ENCODE data around the gene CORO6.

Gene CORO6

DNA sequence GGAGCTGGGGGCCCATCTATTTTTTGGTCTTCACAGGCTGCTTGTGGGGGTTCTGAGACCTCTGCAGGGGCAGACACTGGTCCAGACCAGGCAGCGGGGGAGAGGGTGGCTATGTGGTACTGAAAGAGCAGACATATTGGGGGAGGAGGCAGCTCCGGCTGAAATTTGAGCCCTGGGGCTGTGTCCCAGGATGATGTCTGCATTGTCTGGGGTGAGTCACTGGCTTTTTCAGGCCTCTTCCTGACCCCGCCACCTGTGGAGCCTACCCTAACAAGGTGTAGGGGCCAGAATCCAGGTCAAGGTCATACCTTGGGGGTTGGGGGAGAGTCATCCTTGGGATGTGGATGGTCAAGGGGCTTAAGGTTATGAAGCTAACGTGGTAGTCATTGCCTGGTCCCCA, 2.4 kb downstream of the CORO6 start:
- Histone ChIP-seq H3K36me3 (ENCODE audit: insufficient read depth, low read length) (no peaks in the 10 kb centered on the region), H3K9me2 (replicated peaks; ENCODE audit: low read depth, low read length) (no peaks in the 10 kb centered on the region), H3K79me2 (ENCODE audit: insufficient read depth, low read length) (no peaks in the 10 kb centered on the region), H3K4me3 (ENCODE audit: low read length, poor library complexity, severe bottlenecking) (no peak overlapping the region), H3K4me2 (ENCODE audit: low read depth, low read length, poor library complexity, severe bottlenecking) (no peak overlapping the region), H3K9ac (ENCODE audit: low read depth, low read length, poor library complexity, severe bottlenecking) (no peak overlapping the region), H3K9me3 (ENCODE audit: insufficient read depth, low read depth, low read length) (no peaks in the 10 kb centered on the region), H3K27me3 (ENCODE audit: insufficient read depth, low read length, poor library complexity, severe bottlenecking) (no peaks in the 10 kb centered on the region), H3F3A (ENCODE audit: low read depth) (no peaks in the 10 kb centered on the region), H2AFZ (ENCODE audit: low read length) (no peak overlapping the region), H3K4me1 (ENCODE audit: insufficient read depth, low read length, poor library complexity, severe bottlenecking) (peaks cover 10% of the 10 kb centered on the region), H4K20me1 (ENCODE audit: insufficient read depth, low read length, poor library complexity, severe bottlenecking) (no peaks in the 10 kb centered on the region)
- TF ChIP-seq, protein P1, sequence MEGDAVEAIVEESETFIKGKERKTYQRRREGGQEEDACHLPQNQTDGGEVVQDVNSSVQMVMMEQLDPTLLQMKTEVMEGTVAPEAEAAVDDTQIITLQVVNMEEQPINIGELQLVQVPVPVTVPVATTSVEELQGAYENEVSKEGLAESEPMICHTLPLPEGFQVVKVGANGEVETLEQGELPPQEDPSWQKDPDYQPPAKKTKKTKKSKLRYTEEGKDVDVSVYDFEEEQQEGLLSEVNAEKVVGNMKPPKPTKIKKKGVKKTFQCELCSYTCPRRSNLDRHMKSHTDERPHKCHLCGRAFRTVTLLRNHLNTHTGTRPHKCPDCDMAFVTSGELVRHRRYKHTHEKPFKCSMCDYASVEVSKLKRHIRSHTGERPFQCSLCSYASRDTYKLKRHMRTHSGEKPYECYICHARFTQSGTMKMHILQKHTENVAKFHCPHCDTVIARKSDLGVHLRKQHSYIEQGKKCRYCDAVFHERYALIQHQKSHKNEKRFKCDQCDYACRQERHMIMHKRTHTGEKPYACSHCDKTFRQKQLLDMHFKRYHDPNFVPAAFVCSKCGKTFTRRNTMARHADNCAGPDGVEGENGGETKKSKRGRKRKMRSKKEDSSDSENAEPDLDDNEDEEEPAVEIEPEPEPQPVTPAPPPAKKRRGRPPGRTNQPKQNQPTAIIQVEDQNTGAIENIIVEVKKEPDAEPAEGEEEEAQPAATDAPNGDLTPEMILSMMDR (conservative IDR thresholded peaks at IDR 0.05; ENCODE audit: low read length), result no peak
- no peak for TF ChIP-seq EZH2phosphoT487 (IDR thresholded peaks at IDR 0.05; ENCODE audit: borderline replicate concordance)

GRCh38 chr17:29619251-29619650, 3.5 kb downstream of the CORO6 start:
- Histone ChIP-seq H3K4me3 (ENCODE audit: low read length, poor library complexity, severe bottlenecking) (no peak overlapping the region), H3K9ac (ENCODE audit: low read depth, low read length, poor library complexity, severe bottlenecking) (no peak overlapping the region), H3K4me1 (ENCODE audit: insufficient read depth, low read length, poor library complexity, severe bottlenecking) (peaks cover 7% of the 10 kb centered on the region), H3K36me3 (ENCODE audit: insufficient read depth, low read length) (no peaks in the 10 kb centered on the region), H2AFZ (ENCODE audit: low read length) (no peak overlapping the region), H4K20me1 (ENCODE audit: insufficient read depth, low read length, poor library complexity, severe bottlenecking) (no peaks in the 10 kb centered on the region), H3K79me2 (ENCODE audit: insufficient read depth, low read length) (no peaks in the 10 kb centered on the region), H3K27me3 (ENCODE audit: insufficient read depth, low read length, poor library complexity, severe bottlenecking) (no peaks in the 10 kb centered on the region), H3K9me3 (ENCODE audit: insufficient read depth, low read depth, low read length) (no peaks in the 10 kb centered on the region), H3F3A (ENCODE audit: low read depth) (no peaks in the 10 kb centered on the region), H3K9me2 (replicated peaks; ENCODE audit: low read depth, low read length) (no peaks in the 10 kb centered on the region), H3K4me2 (ENCODE audit: low read depth, low read length, poor library complexity, severe bottlenecking) (no peak overlapping the region)
- TF ChIP-seq EZH2phosphoT487 (IDR thresholded peaks at IDR 0.05; ENCODE audit: borderline replicate concordance), result no peak
- TF ChIP-seq, protein P1 (conservative IDR thresholded peaks at IDR 0.05; ENCODE audit: low read length), result peak; percentile 77

GRCh38 chr17:29618272-29619065, 4.2 kb downstream of the CORO6 start:
- peak overlapping the region; percentile 86 for H3K9ac ChIP-seq (ENCODE audit: low read depth, low read length, poor library complexity, severe bottlenecking)
- no peaks in the 10 kb centered on the region for H3K27me3 ChIP-seq (ENCODE audit: insufficient read depth, low read length, poor library complexity, severe bottlenecking)
- peak overlapping the region; percentile 75 for H3K4me3 ChIP-seq (ENCODE audit: low read length, poor library complexity, severe bottlenecking)

More at GRCh38 chr17:29618272-29619065, 4.2 kb downstream of the CORO6 start:
- Histone ChIP-seq H2AFZ (ENCODE audit: low read length) (peak overlapping the region; percentile 88), H3F3A (ENCODE audit: low read depth) (no peaks in the 10 kb centered on the region), H3K79me2 (ENCODE audit: insufficient read depth, low read length) (no peaks in the 10 kb centered on the region), H3K4me2 (ENCODE audit: low read depth, low read length, poor library complexity, severe bottlenecking) (peak overlapping the region; percentile 81), H4K20me1 (ENCODE audit: insufficient read depth, low read length, poor library complexity, severe bottlenecking) (no peaks in the 10 kb centered on the region), H3K36me3 (ENCODE audit: insufficient read depth, low read length) (no peaks in the 10 kb centered on the region), H3K9me2 (replicated peaks; ENCODE audit: low read depth, low read length) (no peaks in the 10 kb centered on the region), H3K9me3 (ENCODE audit: insufficient read depth, low read depth, low read length) (no peaks in the 10 kb centered on the region), H3K4me1 (ENCODE audit: insufficient read depth, low read length, poor library complexity, severe bottlenecking) (peaks cover 7% of the 10 kb centered on the region)
- TF ChIP-seq, protein P1 (conservative IDR thresholded peaks at IDR 0.05; ENCODE audit: low read length), result no peak
- TF ChIP-seq EZH2phosphoT487 (IDR thresholded peaks at IDR 0.05; ENCODE audit: borderline replicate concordance), result no peak

Measured in Loucy (cell line).